Inflammatory macrophage treated with lipopolysaccharide for 1 hour (primary cell): ENCODE results near the gene GRK5.
"Not testable (repeated sequence)": the region's sequence is repeated elsewhere in the genome, so short reads cannot be mapped to it uniquely, and the experiment has no call there.

Experiments used
- DNase-seq, 2 donors: peaks; one replicate each; pipeline ENCODE4 v3.0.0-alpha.2; 2020 to 2022

GRK5 gene

GRCh38 chr10:119447823-119448546, 240.6 kb downstream of the GRK5 start:
- no peak for DNase-seq

GRCh38 chr10:119448628-119449584, 241.5 kb downstream of the GRK5 start:
- DNase-seq = no peak

- no peak for DNase-seq
Observed at GRCh38 chr10:119449760-119450461, 242.5 kb downstream of the GRK5 start.

- no peak for DNase-seq
Observed at GRCh38 chr10:119450606-119451299, 243.4 kb downstream of the GRK5 start.

- DNase-seq = no peak
Observed at GRCh38 chr10:119451300-119451896, 244.0 kb downstream of the GRK5 start.

GRCh38 chr10:119452396-119452795, 245.0 kb downstream of the GRK5 start:
- no peak for DNase-seq

GRCh38 chr10:119453313-119453712, 245.9 kb downstream of the GRK5 start:
- no peak for DNase-seq

GRCh38 chr10:119454316-119454715, 246.9 kb downstream of the GRK5 start:
- no peak for DNase-seq

GRCh38 chr10:119454990-119455389, 247.6 kb downstream of the GRK5 start:
- DNase-seq = no peak

GRCh38 chr10:119455609-119456434, 248.5 kb downstream of the GRK5 start:
- no peak for DNase-seq

GRCh38 chr10:119456435-119456810, 249.1 kb downstream of the GRK5 start:
- no peak for DNase-seq

GRCh38 chr10:119457966-119458766, 250.8 kb downstream of the GRK5 start:
- no peak for DNase-seq

- no peak for DNase-seq
Observed at GRCh38 chr10:119459681-119460340, 252.4 kb downstream of the GRK5 start.

GRCh38 chr10:119460369-119461195, 253.2 kb downstream of the GRK5 start:
- DNase-seq = no peak

GRCh38 chr10:119461380-119461779, 254.0 kb downstream of the GRK5 start:
- DNase-seq = no peak

- DNase-seq = no peak
Observed at GRCh38 chr10:119461923-119462322, 254.6 kb downstream of the GRK5 start.

GRCh38 chr10:119462773-119463172, 255.4 kb downstream of the GRK5 start:
- DNase-seq = no peak

GRCh38 chr10:119463195-119463594, 255.8 kb downstream of the GRK5 start:
- not testable (repeated sequence) for DNase-seq

GRCh38 chr10:119465085-119465484, 257.7 kb downstream of the GRK5 start:
- DNase-seq = no peak
